Caco-2 (cell line): Measurements from ENCODE around the gene ADAM20. TPM values are rescaled to one million over a fixed set of nuclear protein-coding genes. Genes with fewer than 3 reads are reported as not detected.
"Not testable (repeated sequence)": the region's sequence is repeated elsewhere in the genome, so short reads cannot be mapped to it uniquely, and the experiment has no call there.

Source experiments
- BruUV-seq: library from RNA; stranded (reverse); fragments of 400-500 nt; replicated peaks from 2 replicates; lab custom pipeline; 2021; lab: Mats Ljungman, UMichigan
- CTCF ChIA-PET: fragments of 300-600 bp; sonication (Branson Sonifier 250); formaldehyde crosslinking; loops from one replicate; lab custom pipeline; 2022; ENCODE audit warnings: antibody characterized with exemption; lab: Charles Lee
- POLR2A ChIA-PET: fragments of 300-600 bp; sonication (Branson Sonifier 250); formaldehyde crosslinking; loops from one replicate; lab custom pipeline; 2022; ENCODE audit warnings: antibody characterized with exemption; lab: Charles Lee
- DNase-seq, 2 experiments: peaks; one replicate each; pipeline versions ENCODE4 v3.0.0 to v3.0.0-alpha.2; 2020 to 2022
- H3K27me3 ChIP-seq: replicated peaks from 2 replicates; pipeline ENCODE4 v1.6.0; 2011; ENCODE audit warnings: low read length; ENCODE audit not compliant: control insufficient read depth, insufficient read depth
- H3K36me3 ChIP-seq: 2 replicates; pipeline ENCODE4 v1.5.1; 2011; ENCODE audit warnings: low read length; ENCODE audit not compliant: control insufficient read depth, insufficient read depth
- H3K4me1 ChIP-seq: fragments of 250-450 bp; sonication (Bioruptor Pico); 2 replicates; pipeline ENCODE4 v1.5.1; 2020; ENCODE audit warnings: mild to moderate bottlenecking
- H3K4me3 ChIP-seq: 2 replicates; pipeline ENCODE4 v1.5.1; 2011; ENCODE audit warnings: low read depth, mild to moderate bottlenecking, control low read depth, low read length
- H3K9me3 ChIP-seq: fragments of 250-450 bp; sonication (Bioruptor Pico); 2 replicates; pipeline ENCODE4 v1.5.1; 2020; ENCODE audit warnings: mild to moderate bottlenecking, moderate library complexity
- H3K27ac Mint-ChIP-seq: one replicate; pipeline ENCODE4 v1.8.0; 2022; ENCODE audit warnings: mixed read lengths; ENCODE audit not compliant: unreplicated experiment
- H3K27me3 Mint-ChIP-seq: one replicate; pipeline ENCODE4 v1.8.0; 2022; ENCODE audit warnings: mixed read lengths; ENCODE audit not compliant: insufficient read depth, unreplicated experiment
- H3K36me3 Mint-ChIP-seq: one replicate; pipeline ENCODE4 v1.8.0; 2022; ENCODE audit warnings: mild to moderate bottlenecking, mixed read lengths; ENCODE audit not compliant: insufficient read depth, unreplicated experiment
- H3K4me1 Mint-ChIP-seq: one replicate; pipeline ENCODE4 v1.8.0; 2022; ENCODE audit warnings: low read depth, mixed read lengths; ENCODE audit not compliant: unreplicated experiment
- H3K4me3 Mint-ChIP-seq: one replicate; pipeline ENCODE4 v1.8.0; 2022; ENCODE audit warnings: mild to moderate bottlenecking, moderate library complexity, mixed read lengths; ENCODE audit not compliant: unreplicated experiment
- H3K9me3 Mint-ChIP-seq: one replicate; pipeline ENCODE4 v1.8.0; 2022; ENCODE audit warnings: mixed read lengths; ENCODE audit not compliant: unreplicated experiment
- intact Hi-C: fragments of 100-400 bp; cut with micrococcal nuclease; formaldehyde crosslinking; loops from one replicate; pipeline ENCODE4 v1.10.0; 2022; ENCODE audit not compliant: unreplicated experiment
- total RNA-seq: library from RNA; stranded (reverse); gene quantifications from 2 replicates; pipeline ENCODE4 v1.2.3, GENCODE V29; 2022
- TF ChIP-seq, protein P1 (sequence below), 2 experiments: fragments of 200-600 bp in 1 of 2; IDR thresholded peaks; 1 replicate in 1 of 2; 2 replicates in 1 of 2; pipeline versions ENCODE4 v1.5.1 to v1.8.0; 2011 to 2022; ENCODE audit warnings: antibody characterized with exemption in 1 of 2, control low read depth in 1 of 2, inconsistent platforms in 1 of 2, low read depth in 1 of 2, low read length in 1 of 2, mild to moderate bottlenecking in 1 of 2, moderate library complexity in 1 of 2; ENCODE audit not compliant: insufficient read depth in 1 of 2, severe bottlenecking in 1 of 2, unreplicated experiment in 1 of 2

ADAM20 gene
- total RNA-seq, 1 experiment from 2014 or later = 0.73 TPM

DNA sequence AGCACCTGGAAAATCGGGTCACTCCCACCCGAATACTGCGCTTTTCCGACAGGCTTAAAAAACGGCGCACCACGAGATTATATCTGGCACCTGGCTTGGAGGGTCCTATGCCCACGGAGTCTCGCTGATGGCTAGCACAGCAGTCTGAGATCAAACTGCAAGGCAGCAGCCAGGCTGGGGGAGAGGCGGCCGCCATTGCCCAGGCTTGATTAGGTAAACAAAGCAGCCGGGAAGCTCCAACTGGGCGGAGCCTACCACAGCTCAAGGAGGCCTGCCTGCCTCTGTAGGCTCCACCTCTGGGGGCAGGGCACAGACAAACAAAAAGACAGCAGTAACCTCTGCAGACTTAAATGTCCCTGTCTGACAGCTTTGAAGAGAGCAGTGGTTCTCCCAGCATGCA, 59.3 kb downstream of the ADAM20 start:
- H3K27ac Mint-ChIP-seq, H3K36me3 Mint-ChIP-seq, BruUV-seq, H3K27me3 ChIP-seq, H3K9me3 ChIP-seq, DNase-seq, H3K4me3 ChIP-seq, H3K4me3 Mint-ChIP-seq, H3K4me1 Mint-ChIP-seq, CTCF ChIA-PET, intact Hi-C loops, H3K36me3 ChIP-seq, H3K9me3 Mint-ChIP-seq, H3K27me3 Mint-ChIP-seq, POLR2A ChIA-PET, H3K4me1 ChIP-seq: not testable (repeated sequence)

DNA sequence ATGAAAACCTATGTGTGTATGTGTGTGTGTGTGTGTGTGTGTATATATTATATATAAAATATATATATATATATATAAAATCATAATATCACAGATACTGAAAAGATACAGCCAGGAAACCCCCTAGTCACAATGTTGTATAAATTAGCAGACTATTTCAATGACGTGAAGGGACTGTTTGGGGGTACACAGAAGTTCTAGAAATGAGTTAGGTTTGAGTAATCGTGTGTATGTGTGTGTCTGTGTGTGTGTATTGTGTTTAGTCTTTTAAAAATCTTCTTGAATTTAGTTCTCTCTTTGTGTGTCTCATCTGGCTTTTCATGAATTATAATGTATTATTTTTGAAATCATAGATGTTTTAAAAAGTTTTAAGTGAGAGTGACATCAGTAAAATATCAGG, 61.0 kb downstream of the ADAM20 start:
- POLR2A ChIA-PET = no interaction called here
- BruUV-seq = no TSS peak
- Histone ChIP-seq H3K4me1 (no peaks in the 10 kb centered on the region), H3K27me3 (no peaks in the 10 kb centered on the region), H3K36me3 (no peaks in the 10 kb centered on the region), H3K4me3 (no peak overlapping the region), H3K9me3 (no peaks in the 10 kb centered on the region)
- H3K36me3 Mint-ChIP-seq = no peaks in the 10 kb centered on the region
- no peaks in the 10 kb centered on the region for H3K9me3 Mint-ChIP-seq
- intact Hi-C loops = no loop called here
- no peak overlapping the region for H3K27ac Mint-ChIP-seq
- H3K27me3 Mint-ChIP-seq = no peaks in the 10 kb centered on the region
- H3K4me3 Mint-ChIP-seq = no peak overlapping the region
- CTCF ChIA-PET = no interaction called here
- no peak for DNase-seq
- TF ChIP-seq, protein P1, sequence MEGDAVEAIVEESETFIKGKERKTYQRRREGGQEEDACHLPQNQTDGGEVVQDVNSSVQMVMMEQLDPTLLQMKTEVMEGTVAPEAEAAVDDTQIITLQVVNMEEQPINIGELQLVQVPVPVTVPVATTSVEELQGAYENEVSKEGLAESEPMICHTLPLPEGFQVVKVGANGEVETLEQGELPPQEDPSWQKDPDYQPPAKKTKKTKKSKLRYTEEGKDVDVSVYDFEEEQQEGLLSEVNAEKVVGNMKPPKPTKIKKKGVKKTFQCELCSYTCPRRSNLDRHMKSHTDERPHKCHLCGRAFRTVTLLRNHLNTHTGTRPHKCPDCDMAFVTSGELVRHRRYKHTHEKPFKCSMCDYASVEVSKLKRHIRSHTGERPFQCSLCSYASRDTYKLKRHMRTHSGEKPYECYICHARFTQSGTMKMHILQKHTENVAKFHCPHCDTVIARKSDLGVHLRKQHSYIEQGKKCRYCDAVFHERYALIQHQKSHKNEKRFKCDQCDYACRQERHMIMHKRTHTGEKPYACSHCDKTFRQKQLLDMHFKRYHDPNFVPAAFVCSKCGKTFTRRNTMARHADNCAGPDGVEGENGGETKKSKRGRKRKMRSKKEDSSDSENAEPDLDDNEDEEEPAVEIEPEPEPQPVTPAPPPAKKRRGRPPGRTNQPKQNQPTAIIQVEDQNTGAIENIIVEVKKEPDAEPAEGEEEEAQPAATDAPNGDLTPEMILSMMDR (IDR thresholded peaks at IDR 0.05; ENCODE audit: insufficient read depth in 1 of 2, low read depth in 1 of 2, low read length in 1 of 2, severe bottlenecking in 1 of 2, unreplicated experiment in 1 of 2) = no peak
- H3K4me1 Mint-ChIP-seq = no peaks in the 10 kb centered on the region

Other genes with a start within 250 kb of the ADAM20 start
- 62.4 and 68.1 TPM in 2 replicates for gene COX16, start 175.3 kb downstream of the ADAM20 start, total RNA-seq
- gene SYNJ2BP, start 117.9 kb downstream of the ADAM20 start, total RNA-seq = 27.5 and 27.7 TPM in 2 replicates
- gene ADAM21, start 82.8 kb downstream of the ADAM20 start, total RNA-seq = not detected in 2 replicates
- gene MED6, start 65.7 kb upstream of the ADAM20 start, total RNA-seq = 48.0 and 55.5 TPM in 2 replicates
- gene TTC9, start 106.9 kb upstream of the ADAM20 start, total RNA-seq = 3.9 and 4.6 TPM in 2 replicates